ENCODE measurements around the gene TRIM17. TPM values are rescaled to one million over a fixed set of nuclear protein-coding genes. Genes with fewer than 3 reads are reported as not detected.
A peak's percentile ranks its signal among the peaks of the same experiment; 100 is the strongest.

Gene TRIM17
- polyA plus RNA-seq, 1 of the 3 experiments (the other 2 are of a cell fraction): 1.6 TPM

- TF ChIP-seq, protein P1, sequence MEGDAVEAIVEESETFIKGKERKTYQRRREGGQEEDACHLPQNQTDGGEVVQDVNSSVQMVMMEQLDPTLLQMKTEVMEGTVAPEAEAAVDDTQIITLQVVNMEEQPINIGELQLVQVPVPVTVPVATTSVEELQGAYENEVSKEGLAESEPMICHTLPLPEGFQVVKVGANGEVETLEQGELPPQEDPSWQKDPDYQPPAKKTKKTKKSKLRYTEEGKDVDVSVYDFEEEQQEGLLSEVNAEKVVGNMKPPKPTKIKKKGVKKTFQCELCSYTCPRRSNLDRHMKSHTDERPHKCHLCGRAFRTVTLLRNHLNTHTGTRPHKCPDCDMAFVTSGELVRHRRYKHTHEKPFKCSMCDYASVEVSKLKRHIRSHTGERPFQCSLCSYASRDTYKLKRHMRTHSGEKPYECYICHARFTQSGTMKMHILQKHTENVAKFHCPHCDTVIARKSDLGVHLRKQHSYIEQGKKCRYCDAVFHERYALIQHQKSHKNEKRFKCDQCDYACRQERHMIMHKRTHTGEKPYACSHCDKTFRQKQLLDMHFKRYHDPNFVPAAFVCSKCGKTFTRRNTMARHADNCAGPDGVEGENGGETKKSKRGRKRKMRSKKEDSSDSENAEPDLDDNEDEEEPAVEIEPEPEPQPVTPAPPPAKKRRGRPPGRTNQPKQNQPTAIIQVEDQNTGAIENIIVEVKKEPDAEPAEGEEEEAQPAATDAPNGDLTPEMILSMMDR (IDR thresholded peaks at IDR 0.05): no peak
Observed at GRCh38 chr1:228457017-228457395, 40.3 kb upstream of the TRIM17 start (continued).

- ChIA-PET CTCF (interaction anchor here (0.6 to 4.4 kb wide), 16 partner anchors 8 to 326 kb away, joined by 3 to 20 read pairs (median 4); partner anchors contain the start of gene TRIM11), POLR2A (interaction anchor here (1.9 kb wide), 2 partner anchors 50 to 64 kb away, joined by 5 to 18 read pairs; partner anchors contain the start of gene TRIM11)
- H3K4me1 ChIP-seq (ENCODE audit: control insufficient read depth in 1 of 2, insufficient read depth in 2 of 2, low read depth in 1 of 2, low read length in 1 of 2): peaks cover 0 to 18% of the 10 kb centered on the region in 2 experiments; a peak in 2 of 4 replicates
- H3K9ac ChIP-seq: peak overlapping the region; percentile 76
- peaks cover 22% of the 10 kb centered on the region for H3F3A ChIP-seq (replicated peaks; ENCODE audit: insufficient read depth)
- peak overlapping the region; percentile 95 for H3K4me2 ChIP-seq
- no peaks in the 10 kb centered on the region for H4K20me1 ChIP-seq (ENCODE audit: insufficient read depth)
- peaks cover 3 to 4% of the 10 kb centered on the region in 2 experiments for H3K36me3 ChIP-seq (replicated peaks in 1 of 2; ENCODE audit: control insufficient read depth in 1 of 2, insufficient read depth in 2 of 2, low read length in 1 of 2)
- TF ChIP-seq, protein P2, sequence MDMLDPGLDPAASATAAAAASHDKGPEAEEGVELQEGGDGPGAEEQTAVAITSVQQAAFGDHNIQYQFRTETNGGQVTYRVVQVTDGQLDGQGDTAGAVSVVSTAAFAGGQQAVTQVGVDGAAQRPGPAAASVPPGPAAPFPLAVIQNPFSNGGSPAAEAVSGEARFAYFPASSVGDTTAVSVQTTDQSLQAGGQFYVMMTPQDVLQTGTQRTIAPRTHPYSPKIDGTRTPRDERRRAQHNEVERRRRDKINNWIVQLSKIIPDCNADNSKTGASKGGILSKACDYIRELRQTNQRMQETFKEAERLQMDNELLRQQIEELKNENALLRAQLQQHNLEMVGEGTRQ (IDR thresholded peaks at IDR 0.05; ENCODE audit: borderline replicate concordance, low read depth, low read length): no peak
- TF ChIP-seq TEAD4 (IDR thresholded peaks at IDR 0.05; ENCODE audit: borderline replicate concordance, insufficient read depth): no peak
- no peak for TF ChIP-seq RXRA (IDR thresholded peaks at IDR 0.05; ENCODE audit: borderline replicate concordance, low read depth)
- no peak for TF ChIP-seq MEF2A (IDR thresholded peaks at IDR 0.05; ENCODE audit: borderline replicate concordance, low read depth)
- TF ChIP-seq FOSL2 (IDR thresholded peaks at IDR 0.05; ENCODE audit: borderline replicate concordance, low read depth): no peak
- H3K9me2 ChIP-seq: no peaks in the 10 kb centered on the region
- 9% methylated on average over 6 of the region's 6 CpGs for WGBS (ENCODE audit: low lambda C conversion rate)
- peak overlapping the region; percentile 82 to 96 for H3K27ac ChIP-seq (ENCODE audit: low read depth in 2 of 2, low read length in 1 of 2)
- H2AFZ ChIP-seq (ENCODE audit: low read depth): peak overlapping the region; percentile 34; the same call in 1 of the 2 replicates
- peak overlapping the region; percentile 78 to 88 for H3K4me3 ChIP-seq (ENCODE audit: low read depth in 2 of 2, low read length in 1 of 2)
- H3K27me3 ChIP-seq (ENCODE audit: insufficient read depth): no peaks in the 10 kb centered on the region
- peaks cover 30% of the 10 kb centered on the region for H3K79me2 ChIP-seq (ENCODE audit: insufficient read depth)
- no peaks in the 10 kb centered on the region for H3K9me3 ChIP-seq
- DNase-seq: no peak
Observed at GRCh38 chr1:228456252-228457016, 39.8 kb upstream of the TRIM17 start.

DNA sequence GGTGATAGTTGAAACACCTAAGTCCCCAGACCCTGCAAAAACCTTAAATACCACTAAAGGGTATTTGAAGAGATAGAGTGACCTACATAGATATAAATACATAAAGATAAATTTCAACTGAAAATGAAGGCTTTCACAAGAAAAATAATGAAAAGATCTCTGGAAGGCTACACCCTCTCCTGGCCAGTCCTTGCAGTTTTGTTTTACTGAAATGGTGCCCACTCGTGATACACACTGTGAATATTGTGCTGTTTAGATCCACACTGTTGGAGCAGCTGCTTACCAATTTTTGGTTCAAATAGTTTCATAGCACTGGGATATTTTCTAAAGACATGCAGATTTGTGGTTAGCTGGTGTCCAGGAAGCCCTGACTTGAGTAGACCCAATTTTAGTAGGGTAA lies 39.1 kb upstream of the TRIM17 start:
- POLR2A ChIA-PET: interaction anchor here (1.9 kb wide), 2 partner anchors 49 to 63 kb away, joined by 5 to 18 read pairs; partner anchors contain the start of gene TRIM11
- no peaks in the 10 kb centered on the region for H3K9me2 ChIP-seq
- H4K20me1 ChIP-seq (ENCODE audit: insufficient read depth): no peaks in the 10 kb centered on the region
- CTCF ChIA-PET: interaction anchor here (0.6 to 4.4 kb wide), 17 partner anchors 9 to 325 kb away, joined by 3 to 20 read pairs (median 4); partner anchors contain the start of gene TRIM11
- H3K27ac ChIP-seq (ENCODE audit: low read depth in 2 of 2, low read length in 1 of 2): peak overlapping the region in 1 of 2 experiments; percentile 24; a peak in 1 of 4 replicates
- peaks cover 16% of the 10 kb centered on the region for H3F3A ChIP-seq (replicated peaks; ENCODE audit: insufficient read depth)
- peak; percentile 30; the same call in 1 of the 2 replicates for TF ChIP-seq SMC3 (IDR thresholded peaks at IDR 0.05; ENCODE audit: low read depth, low read length)
- TF ChIP-seq, protein P1 (IDR thresholded peaks at IDR 0.05): peak; percentile 53
- TF ChIP-seq TAF1 (IDR thresholded peaks at IDR 0.05; ENCODE audit: borderline replicate concordance, low read depth, low read length): no peak
- TF ChIP-seq YY1 (IDR thresholded peaks at IDR 0.05; ENCODE audit: low read depth): no peak
- no peak for TF ChIP-seq MEF2A (IDR thresholded peaks at IDR 0.05; ENCODE audit: borderline replicate concordance, low read depth)
- TF ChIP-seq, protein P3, sequence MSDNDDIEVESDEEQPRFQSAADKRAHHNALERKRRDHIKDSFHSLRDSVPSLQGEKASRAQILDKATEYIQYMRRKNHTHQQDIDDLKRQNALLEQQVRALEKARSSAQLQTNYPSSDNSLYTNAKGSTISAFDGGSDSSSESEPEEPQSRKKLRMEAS (IDR thresholded peaks at IDR 0.05; ENCODE audit: low read depth): no peak
- peak; percentile 55 for TF ChIP-seq RAD21 (IDR thresholded peaks at IDR 0.05; ENCODE audit: low read length)
- no peak for TF ChIP-seq JUND (IDR thresholded peaks at IDR 0.05)
- DNase-seq: no peak
- peaks cover 30% of the 10 kb centered on the region for H3K79me2 ChIP-seq (ENCODE audit: insufficient read depth)
- peaks cover 3 to 4% of the 10 kb centered on the region in 2 experiments for H3K36me3 ChIP-seq (replicated peaks in 1 of 2; ENCODE audit: control insufficient read depth in 1 of 2, insufficient read depth in 2 of 2, low read length in 1 of 2)
- 19% methylated on average over 1 of the region's 1 CpG for WGBS (ENCODE audit: low lambda C conversion rate)
- H3K9me3 ChIP-seq: no peaks in the 10 kb centered on the region
- no peak overlapping the region; the same call in 1 of the 2 replicates for H3K9ac ChIP-seq
- no peaks in the 10 kb centered on the region for H3K27me3 ChIP-seq (ENCODE audit: insufficient read depth)
- H2AFZ ChIP-seq (ENCODE audit: low read depth): no peak overlapping the region
- H3K4me1 ChIP-seq (ENCODE audit: control insufficient read depth in 1 of 2, insufficient read depth in 2 of 2, low read depth in 1 of 2, low read length in 1 of 2): peaks cover 0 to 18% of the 10 kb centered on the region in 2 experiments; a peak in 2 of 4 replicates
- peak overlapping the region; percentile 7 to 78; a peak in 3 of 4 replicates for H3K4me3 ChIP-seq (ENCODE audit: low read depth in 2 of 2, low read length in 1 of 2)
- H3K4me2 ChIP-seq: peak overlapping the region; percentile 95
